NCI-H1694 (cell line): ENCODE data around the gene CES2.

Source experiments
- DNase-seq: peaks from one replicate; lab custom pipeline; 2025; lab: John Stamatoyannopoulos, UW

CES2 gene

GRCh38 chr16:66918803-66919568 is 16.3 kb upstream of the CES2 start, which contains the start of gene CDH16:
TSS of gene CDH16 (minus strand) at chr16:66918885. CDS start at chr16:66918065, 820 bp downstream.
- DNase-seq: no peak

GRCh38 chr16:66919569-66920298 is 15.6 kb upstream of the CES2 start:
- no peak for DNase-seq

DNA sequence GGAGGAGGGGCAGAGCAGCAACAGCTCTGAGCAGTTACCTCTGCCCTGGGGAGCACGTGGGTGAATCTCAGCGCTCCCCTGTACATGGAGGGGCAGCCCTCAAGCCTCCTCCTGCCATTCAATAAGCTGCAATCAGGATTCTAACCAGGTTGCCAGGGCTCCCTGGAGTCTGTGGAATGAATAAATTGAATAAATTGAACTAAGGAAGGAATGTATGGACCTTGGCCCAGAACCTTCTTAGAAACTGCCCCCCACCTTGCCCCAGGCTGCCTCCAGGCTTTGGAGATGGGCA is 15.1 kb upstream of the CES2 start:
- no peak for DNase-seq

GRCh38 chr16:66920924-66921680 is 14.2 kb upstream of the CES2 start:
- no peak for DNase-seq

DNA sequence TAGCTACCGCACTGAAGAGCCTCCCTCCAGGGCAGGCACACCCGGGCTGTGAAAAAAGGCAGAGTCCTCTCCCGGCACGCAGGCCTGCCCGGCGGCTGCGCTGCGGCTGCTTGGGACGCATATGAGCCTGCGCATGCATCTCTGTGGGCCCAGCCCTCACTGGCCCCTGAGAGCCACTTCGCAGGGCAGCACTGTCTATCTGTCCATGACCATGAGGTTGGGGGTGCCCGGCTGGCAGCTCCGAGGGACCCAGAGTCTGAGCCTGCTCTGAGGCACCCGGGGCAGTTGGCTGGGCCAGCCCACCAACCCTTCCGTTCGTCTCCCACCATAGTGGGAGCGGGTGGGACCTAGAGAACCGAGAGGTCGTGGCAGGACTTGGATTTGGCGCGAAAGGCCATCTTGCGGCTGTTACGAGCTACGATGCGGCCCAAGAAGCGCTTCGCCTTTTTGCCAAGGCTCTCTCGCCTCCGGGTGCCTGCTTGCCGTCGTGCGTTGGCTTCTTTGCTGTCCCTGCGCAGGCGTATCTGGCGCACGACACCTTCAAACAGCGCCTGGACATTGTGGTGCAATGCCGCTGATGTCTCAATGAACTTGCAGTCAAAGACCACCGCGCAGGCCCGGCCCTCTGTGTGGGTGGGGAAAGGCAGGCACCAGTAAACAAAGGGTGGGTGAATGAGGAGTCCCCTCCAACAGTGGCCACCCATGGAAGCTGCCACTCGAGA is 13.4 kb upstream of the CES2 start:
- DNase-seq: no peak

DNA sequence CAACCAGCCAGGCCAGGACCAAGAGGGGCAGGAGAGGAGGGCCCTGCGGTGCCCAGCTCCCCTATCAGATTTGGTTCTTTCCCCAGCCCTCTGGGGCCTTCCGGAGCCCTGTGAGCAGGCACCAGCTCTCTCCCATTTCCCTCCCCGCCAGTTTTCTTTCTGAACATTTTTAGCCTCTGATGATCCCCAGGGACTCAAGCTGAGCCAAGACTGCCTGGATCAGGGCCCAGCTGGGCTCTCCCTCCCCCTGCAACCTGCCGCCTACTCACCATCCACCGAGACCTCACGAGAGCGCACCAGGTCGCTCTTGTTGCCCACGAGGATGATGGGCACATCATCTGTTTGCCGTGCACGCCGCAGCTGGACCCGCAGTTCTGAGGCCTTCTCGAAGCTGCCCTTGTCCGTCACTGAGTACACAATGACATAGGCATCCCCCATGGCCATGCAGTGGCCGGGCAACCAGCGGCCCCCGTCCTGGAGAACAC is 12.0 kb upstream of the CES2 start:
- DNase-seq: peak; percentile 77

- no peak for DNase-seq
Measured at GRCh38 chr16:66923866-66924265, 11.4 kb upstream of the CES2 start.

GRCh38 chr16:66924527-66925321 is 10.6 kb upstream of the CES2 start:
- DNase-seq: no peak

DNA sequence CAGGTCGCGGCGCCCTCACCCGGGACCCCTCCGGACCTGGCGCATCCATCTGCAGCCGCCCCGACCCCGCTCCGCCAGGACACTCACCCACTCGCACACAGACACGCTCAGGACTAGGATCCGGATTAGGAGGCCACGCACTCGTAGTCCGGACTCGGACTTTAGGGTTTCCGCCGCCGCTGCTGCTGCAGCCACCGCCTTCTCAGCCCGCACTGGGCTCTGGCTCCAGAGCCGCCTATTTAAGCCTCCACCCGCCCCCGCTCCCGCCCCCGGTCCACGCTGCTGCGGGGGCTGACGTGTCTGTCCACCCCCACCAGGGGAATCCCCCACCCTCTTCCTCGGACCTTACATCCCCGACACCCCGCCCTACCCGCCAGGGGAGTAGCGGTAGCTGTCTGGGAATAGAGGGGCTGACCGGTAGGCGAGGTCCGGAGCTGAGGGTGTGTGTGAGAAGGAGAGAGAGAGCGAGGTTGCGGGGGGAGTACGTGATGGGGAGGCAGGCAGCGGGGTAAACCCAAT is 9.9 kb upstream of the CES2 start, which contains the start of gene RRAD:
RRAD (minus strand) TSS at position 214 of the 519 bp plus-strand sequence. CDS start 356 bp downstream, outside the sequence.
- DNase-seq: no peak

DNA sequence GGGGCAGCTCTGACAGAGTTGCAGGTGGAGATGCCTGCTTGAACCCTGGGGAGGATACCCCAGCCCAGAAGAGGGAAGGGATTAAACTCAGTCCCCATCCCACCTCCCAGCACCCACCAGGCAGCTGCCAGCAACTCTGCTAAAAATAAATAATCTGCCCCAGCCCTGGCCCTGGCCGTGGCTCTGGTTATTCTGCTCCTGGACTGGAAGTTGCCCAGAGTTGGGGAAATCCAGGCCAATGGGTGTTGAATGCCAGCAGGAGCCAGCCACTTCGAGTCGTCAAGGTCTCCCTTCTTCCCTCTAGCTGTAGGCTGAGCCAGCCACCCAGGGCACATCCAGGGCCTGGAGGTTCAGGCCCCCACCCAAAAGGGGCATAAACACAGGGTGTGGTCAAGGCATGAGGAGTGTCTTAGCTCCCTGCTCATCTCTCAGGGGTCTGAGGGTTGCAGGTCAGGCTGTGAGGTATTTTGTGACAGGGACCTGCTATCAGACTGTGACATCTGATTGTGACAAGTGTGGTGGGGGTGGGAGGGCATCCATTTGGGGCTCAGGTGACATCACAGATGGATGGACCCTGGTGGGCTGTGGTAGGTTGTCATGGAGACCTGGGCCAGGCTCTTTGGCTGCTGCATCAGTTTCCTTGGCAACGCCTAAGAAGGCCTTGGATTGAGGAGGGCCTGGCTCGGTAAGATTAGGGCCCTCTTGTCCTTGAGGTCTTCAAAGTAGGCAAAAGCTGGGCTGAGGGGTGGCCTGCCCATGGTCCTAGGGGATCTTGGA is 9.0 kb upstream of the CES2 start:
- no peak for DNase-seq

DNA sequence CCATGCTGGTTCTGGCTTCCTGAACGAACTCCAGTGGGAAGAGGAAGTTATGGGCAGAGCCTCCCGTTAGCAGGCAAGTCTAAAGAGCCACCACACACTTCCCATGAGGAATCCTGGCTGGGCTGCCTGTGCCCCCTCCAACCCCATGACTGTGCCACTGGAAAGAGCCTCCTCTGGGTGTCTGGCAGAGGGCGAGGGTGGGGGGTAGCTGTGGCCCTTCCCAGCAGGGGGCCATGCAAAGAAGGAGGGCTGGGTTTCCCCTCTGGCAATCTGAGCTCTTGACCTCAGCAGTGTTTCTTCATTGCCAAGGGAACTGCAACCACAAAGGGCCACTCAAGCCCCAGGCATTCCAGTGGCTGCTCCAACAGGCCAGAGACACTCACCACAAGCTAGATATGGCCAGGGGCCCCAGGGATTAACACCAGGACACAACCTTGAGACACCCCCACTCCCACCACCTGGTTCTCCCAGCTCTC is 8.3 kb upstream of the CES2 start:
- DNase-seq: no peak

DNA sequence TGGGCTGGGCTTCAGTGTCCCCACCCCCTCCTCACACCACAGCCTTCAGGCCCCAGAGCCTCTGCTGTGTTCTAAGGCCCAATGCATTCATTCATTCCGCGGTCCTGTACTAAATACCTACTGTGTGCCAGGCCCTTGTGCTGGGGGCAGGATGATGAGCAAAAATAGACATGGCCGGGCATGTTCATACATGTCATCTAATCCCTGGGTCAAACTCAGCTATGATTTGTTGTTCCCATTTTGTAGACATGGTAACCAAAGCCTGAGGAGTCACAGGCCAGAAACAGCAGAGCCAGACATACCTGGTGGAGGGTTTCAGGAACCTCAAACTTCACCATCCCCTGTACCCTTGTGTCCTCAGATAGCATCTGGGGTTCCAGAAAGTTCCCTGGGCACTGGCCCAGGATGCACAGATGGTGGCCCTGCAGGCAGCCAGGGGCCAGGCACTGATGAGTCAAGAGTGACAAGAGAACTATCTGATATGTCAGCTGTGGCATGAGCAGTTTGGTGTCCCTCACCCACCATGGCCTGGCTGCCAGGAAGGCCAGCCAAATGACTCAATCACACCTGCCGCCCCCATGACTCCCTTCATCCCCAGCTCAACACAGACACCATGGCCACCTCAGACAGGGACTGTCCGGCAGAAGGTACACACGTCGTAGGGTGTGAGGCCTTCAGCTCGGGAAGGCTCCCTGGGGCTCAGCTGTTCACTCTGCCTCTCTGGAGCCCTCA is 7.2 kb upstream of the CES2 start:
- no peak for DNase-seq

GRCh38 chr16:66928702-66929388 is 6.5 kb upstream of the CES2 start:
- peak; percentile 35 for DNase-seq

DNA sequence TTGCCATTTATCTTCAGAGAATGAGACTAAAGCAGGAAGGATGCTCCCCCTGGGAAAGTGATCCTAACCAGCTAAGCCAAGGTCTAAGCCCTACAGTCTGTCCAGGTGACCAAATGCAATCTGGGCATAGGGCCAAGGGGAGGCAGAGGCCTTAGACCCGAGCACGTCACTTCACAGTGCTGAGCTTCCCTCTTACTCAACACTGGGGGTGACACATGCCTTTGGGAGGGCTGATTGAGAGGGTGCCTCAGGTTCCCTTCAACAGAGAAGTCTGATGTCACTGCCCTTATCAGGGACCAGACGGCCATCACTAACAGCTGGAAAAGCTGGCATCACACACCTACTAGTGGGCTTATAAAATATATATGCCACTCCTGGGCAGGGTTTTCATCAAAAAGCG is 5.1 kb upstream of the CES2 start:
- no peak for DNase-seq

- DNase-seq: no peak
Measured at GRCh38 chr16:66931665-66932064, 3.7 kb upstream of the CES2 start.

GRCh38 chr16:66932076-66932475 is 3.2 kb upstream of the CES2 start:
- DNase-seq: no peak

GRCh38 chr16:66933776-66934137 is 1.6 kb upstream of the CES2 start:
- DNase-seq: no peak

DNA sequence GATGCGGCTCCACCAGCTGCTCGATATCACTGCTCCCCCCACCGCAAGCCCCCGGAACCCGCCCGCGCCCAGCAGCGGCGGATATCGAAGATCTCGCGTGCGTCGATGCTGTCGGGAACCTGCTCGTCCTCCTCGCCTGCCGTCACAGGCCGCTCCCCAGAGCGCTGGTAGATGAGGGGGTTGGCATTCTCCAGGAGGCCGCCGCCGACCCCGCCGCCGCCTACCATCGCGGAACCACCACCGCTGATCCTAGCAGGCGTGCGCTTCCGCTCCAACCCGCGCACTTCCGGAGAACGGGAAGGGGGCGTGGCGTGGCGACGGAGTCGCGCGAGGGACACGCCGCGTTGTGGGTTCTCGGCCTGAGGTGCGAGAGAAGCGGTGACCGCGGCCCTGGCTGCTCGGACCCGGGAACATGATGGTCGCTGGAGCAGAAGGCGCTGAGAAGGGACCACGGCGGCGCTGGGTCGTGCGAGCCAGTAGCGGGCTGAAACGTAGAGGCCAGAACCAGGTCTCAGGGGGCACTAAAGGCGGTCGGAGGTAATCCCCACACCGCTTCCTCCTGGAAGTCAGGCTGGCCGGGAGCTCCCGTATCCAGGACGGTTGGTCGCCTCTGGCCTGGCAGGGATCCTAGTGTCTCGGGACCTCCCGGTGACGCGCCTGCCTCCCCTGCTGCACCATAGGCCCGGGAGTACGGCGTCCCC is 1.0 kb upstream of the CES2 start, which contains the start of gene CIAO2B:
CIAO2B (minus strand) TSS at position 265 of the 701 bp plus-strand sequence; CDS start at position 227, 38 bp downstream.
- DNase-seq: peak; percentile 37
